HCT116 (cell line): ENCODE results near the gene ADAMTS9.

Source experiments
- EGR1 ChIP-seq: IDR thresholded peaks from 2 replicates; pipeline ENCODE4 v1.6.1; 2012; ENCODE audit warnings: low read depth
- ELF1 ChIP-seq: IDR thresholded peaks from 2 replicates; pipeline ENCODE4 v1.6.1; 2012; ENCODE audit warnings: low read depth, borderline replicate concordance
- EZH2 ChIP-seq: fragments of 200-600 bp; sonication (generic); IDR thresholded peaks from 2 replicates; pipeline ENCODE4 v1.6.1; 2017; ENCODE audit warnings: antibody characterized with exemption, mixed run types
- EZH2phosphoT487 ChIP-seq: fragments of 200-600 bp; IDR thresholded peaks from 2 replicates; pipeline ENCODE4 v1.6.1; 2018; ENCODE audit warnings: antibody characterized with exemption, borderline replicate concordance
- JUND ChIP-seq: IDR thresholded peaks from 2 replicates; pipeline ENCODE4 v1.6.1; 2012
- POLR2A ChIP-seq: IDR thresholded peaks from 2 replicates; pipeline ENCODE4 v1.7.0; 2011; ENCODE audit warnings: borderline replicate concordance; ENCODE audit not compliant: insufficient read depth, insufficient read length; ENCODE audit errors: extremely low read depth
- POLR2AphosphoS5 ChIP-seq: IDR thresholded peaks from 2 replicates; pipeline ENCODE4 v1.6.1; 2011; ENCODE audit warnings: mild to moderate bottlenecking, low read depth, low read length, moderate library complexity
- SIN3A ChIP-seq: IDR thresholded peaks from 2 replicates; pipeline ENCODE4 v1.6.1; 2012; ENCODE audit warnings: low read depth
- TCF7L2 ChIP-seq: IDR thresholded peaks from 2 replicates; pipeline ENCODE4 v1.7.0; 2011; ENCODE audit warnings: borderline replicate concordance, inconsistent platforms; ENCODE audit not compliant: insufficient read depth, insufficient read length; ENCODE audit errors: extremely low read depth
- TF ChIP-seq, protein P1 (sequence below), 3 experiments: fragments of 200-600 bp in 1 of 3; sonication (generic) in 1 of 3; IDR thresholded peaks in 2 of 3; conservative IDR thresholded peaks in 1 of 3; 2 replicates each; pipeline ENCODE4 v1.5.1; 2012 to 2017; ENCODE audit warnings: low read depth in 2 of 3, low read length in 2 of 3, antibody characterized with exemption in 1 of 3, borderline replicate concordance in 1 of 3, control low read depth in 1 of 3, mild to moderate bottlenecking in 1 of 3, mixed read lengths in 1 of 3, mixed run types in 1 of 3, moderate library complexity in 1 of 3; ENCODE audit not compliant: insufficient read depth in 1 of 3
- TF ChIP-seq, protein P2 (sequence below): IDR thresholded peaks from 2 replicates; pipeline ENCODE4 v1.6.1; 2012

GRCh38 chr3:64619216-64619615, 68.6 kb downstream of the ADAMTS9 start:
- TF ChIP-seq, protein P1, sequence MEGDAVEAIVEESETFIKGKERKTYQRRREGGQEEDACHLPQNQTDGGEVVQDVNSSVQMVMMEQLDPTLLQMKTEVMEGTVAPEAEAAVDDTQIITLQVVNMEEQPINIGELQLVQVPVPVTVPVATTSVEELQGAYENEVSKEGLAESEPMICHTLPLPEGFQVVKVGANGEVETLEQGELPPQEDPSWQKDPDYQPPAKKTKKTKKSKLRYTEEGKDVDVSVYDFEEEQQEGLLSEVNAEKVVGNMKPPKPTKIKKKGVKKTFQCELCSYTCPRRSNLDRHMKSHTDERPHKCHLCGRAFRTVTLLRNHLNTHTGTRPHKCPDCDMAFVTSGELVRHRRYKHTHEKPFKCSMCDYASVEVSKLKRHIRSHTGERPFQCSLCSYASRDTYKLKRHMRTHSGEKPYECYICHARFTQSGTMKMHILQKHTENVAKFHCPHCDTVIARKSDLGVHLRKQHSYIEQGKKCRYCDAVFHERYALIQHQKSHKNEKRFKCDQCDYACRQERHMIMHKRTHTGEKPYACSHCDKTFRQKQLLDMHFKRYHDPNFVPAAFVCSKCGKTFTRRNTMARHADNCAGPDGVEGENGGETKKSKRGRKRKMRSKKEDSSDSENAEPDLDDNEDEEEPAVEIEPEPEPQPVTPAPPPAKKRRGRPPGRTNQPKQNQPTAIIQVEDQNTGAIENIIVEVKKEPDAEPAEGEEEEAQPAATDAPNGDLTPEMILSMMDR (IDR thresholded peaks at IDR 0.05 in 2 of 3, conservative IDR thresholded peaks at IDR 0.05 in 1 of 3; ENCODE audit: borderline replicate concordance in 1 of 3, insufficient read depth in 1 of 3, low read depth in 2 of 3, low read length in 2 of 3): no peak
- no peak for TF ChIP-seq EZH2
- no peak for TF ChIP-seq POLR2A
- TF ChIP-seq TCF7L2: no peak
- TF ChIP-seq SIN3A: no peak
- TF ChIP-seq EZH2phosphoT487: no peak
- TF ChIP-seq POLR2AphosphoS5: no peak
- TF ChIP-seq, protein P2, sequence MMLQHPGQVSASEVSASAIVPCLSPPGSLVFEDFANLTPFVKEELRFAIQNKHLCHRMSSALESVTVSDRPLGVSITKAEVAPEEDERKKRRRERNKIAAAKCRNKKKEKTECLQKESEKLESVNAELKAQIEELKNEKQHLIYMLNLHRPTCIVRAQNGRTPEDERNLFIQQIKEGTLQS: no peak
- TF ChIP-seq JUND: no peak
- TF ChIP-seq EGR1: no peak
- TF ChIP-seq ELF1: no peak
